GM19035 (cell line): ENCODE measurements around the gene C4orf46.

Source experiments
- ATAC-seq: cut with Tn5 transposase; IDR thresholded peaks from one replicate; pipeline ENCODE4 v1.9.1; 2021; ENCODE audit not compliant: unreplicated experiment

The C4orf46 gene

DNA sequence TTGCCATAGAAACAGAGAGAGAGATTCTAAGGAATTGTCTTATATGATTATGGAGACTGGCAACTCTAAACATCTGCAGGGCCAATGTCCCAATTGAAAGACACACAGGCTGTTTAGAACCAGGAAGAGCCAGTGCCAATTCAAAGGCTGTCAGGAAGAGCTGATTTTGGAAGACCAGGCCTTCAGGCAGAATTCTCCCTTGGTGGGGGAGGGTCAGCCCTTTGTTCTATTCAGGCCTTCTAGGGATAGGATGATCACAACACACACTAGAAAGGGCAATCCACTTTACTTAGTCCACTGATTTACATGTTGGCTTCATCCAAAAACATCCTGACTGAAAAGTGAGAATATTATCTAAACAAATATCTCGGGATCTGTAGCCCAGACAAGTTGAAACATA, 15.2 kb downstream of the C4orf46 start:
- no peak for ATAC-seq

DNA sequence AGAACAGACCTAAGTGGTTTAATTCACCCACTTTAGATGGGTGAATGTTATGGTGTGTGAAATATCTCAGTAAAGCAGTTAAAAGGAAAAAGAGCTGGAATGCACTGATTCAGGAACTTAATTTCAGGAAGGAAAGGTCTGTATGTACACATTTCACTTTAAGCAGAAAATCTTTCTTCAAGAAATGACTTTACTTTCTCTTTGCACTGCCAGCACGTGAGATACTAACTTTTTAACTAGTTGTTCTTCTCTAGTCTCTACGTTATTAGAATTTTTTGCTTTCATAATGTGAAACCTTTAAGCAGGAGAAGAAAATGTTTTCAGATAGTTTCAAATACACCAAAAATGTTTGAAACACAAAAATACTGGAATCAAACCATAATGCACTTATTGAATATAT, 18.8 kb downstream of the C4orf46 start:
- peak; percentile 43 for ATAC-seq

DNA sequence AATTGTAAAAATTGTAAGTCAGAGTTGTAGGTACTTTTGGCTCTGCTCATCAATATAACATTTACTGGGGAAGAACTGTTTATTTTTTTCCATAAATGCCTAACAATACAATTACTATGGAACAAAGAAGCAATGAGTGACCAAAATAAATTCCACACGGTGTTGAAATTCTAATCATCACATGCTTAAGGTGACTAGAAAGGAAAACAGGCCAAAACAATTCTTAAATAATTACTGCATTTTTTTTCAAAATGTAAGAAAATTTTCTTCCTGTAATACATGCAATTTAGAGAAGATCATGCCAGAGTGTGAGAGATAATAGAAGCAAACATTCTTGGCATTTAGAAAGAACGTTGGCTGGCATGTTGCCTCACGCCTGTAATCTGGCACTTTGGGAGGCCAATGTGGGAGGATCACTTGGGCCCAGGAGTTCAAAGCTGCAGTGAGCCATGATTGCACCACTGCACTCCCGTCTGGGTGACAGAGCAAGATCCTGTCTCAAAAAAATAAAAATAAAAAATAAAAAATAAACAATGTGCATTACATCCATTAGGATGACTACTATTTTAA, 22.5 kb downstream of the C4orf46 start:
- no peak for ATAC-seq

DNA sequence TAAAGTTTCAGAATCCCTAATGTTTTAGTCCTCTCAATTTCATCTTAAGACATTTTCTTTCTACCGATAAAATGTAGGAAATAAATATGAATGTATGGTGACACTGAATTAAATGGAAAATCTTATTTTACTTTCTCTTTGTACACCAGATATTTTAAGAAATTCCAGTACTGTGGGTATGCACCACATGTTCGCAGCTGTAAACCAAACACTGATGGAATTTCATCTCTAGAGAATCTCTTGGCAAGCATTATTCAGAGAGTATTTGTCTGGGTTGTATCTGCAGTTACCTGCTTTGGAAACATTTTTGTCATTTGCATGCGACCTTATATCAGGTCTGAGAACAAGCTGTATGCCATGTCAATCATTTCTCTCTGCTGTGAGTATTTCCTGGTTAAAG, 26.9 kb downstream of the C4orf46 start:
- ATAC-seq: no peak

DNA sequence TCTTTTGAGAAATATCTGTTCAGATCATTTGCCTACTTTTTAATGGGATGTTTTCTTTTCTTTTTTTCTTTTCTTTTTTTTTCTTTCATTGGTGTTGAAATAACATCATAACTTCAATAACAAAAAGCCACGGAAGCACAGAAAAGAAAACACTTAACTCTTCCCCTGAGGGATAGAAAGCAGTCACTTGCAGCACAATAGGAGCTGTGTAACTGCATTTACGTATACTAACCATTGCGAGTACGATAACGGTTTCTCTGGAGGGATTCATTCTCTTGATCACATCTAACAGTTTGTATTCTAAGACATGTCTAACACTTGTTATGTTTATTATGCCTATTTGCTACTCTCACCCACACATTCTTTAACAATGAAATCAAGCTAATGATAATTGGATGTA, 27.3 kb downstream of the C4orf46 start:
- no peak for ATAC-seq

DNA sequence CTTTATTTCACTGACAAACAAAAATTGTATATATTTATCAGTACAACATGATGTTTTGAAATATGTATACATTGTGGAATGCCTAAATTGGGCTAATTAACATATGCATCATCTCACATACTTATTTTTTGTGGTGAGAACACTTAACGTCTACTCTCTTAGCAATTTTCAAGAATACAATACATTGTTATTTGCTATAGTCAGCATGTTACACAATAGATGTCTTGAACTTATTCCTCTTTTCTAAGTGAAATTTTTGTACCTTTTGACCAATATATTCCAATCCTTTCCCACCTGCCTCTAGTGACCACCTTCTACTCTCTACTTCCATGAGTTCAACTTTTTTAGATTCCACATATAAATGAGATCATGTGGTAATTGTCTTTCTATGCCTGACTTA, 35.1 kb downstream of the C4orf46 start:
- no peak for ATAC-seq

DNA sequence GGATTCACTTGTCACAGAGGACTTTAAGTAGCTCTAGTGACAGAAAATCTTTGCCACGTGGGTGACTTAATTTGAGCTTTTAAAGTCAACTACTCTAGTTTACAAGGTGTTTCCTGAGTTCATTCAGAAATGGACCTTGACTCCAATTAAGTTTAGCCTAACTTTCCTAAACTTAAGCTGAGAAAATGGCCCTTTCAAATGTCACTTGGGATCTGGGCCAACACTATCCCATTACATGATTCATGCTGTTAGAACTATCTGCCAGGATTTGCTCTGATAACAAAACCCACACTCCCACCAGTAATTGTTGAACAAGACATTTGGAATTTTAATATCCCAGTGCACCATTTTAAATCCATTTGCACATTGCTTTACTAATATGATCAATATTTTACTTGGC, 40.8 kb downstream of the C4orf46 start:
- ATAC-seq: no peak

DNA sequence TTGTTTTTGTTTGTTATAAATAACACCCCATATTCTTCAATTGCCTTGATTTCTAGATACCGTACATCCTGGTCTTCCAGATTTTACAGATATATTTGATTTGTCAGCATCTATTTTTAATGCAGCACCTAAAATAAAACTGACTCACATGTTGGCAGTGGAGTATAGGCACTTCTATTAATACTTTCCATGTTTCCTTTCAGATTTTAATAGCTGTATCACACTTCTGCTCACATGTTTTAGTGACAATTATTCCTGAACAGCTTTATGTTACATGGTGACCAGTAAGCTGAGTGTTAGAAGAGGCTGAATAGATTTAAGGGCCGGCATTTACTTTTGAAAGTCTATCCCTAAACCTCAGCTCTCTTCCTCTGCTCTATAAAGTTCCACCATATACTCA, 46.1 kb downstream of the C4orf46 start:
- no peak for ATAC-seq

DNA sequence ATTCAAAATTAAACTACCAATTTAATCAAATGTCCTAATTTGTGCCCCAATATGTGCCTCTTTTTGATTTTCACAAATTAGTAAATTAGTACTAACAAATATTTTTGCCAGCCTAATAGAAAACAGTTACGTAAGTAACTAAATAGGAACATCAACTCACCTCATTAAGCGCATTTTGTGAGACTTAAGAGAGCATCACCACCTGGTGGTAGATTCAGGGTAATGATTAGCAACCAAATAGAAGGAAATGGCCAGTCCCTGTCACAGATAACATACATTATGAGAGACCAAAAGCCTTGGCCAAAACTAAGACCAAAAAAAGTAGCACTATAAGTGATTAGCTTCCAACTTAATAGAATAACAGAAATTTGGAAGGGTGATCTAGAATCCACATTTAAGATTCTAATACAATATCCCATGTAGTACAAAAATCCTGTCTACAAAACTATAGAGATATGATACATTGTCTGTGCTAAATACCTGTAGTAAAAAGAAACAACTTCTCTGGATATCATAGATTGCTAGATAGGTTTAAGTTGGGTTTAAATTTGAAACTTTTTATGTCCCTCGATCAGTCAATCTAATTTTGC, 46.7 kb downstream of the C4orf46 start:
- peak; percentile 88 for ATAC-seq

DNA sequence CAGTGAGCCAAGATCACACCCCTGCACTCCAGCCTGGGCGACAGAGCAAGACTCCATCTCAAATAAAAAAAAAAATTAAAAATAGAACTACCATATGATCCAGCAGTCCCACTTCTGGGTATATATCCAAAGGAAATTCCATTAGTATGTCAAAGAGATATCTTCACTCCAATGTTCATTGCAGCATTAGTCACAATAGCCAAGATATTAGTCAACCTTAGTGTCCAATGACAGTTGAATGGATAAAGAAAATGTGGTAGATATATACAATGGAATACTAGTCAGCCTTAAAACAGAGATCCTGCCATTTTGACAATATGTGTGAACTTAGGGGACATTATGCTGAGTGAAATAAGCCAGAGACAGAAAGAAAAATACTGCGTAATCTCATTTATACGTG, 49.4 kb downstream of the C4orf46 start:
- no peak for ATAC-seq

DNA sequence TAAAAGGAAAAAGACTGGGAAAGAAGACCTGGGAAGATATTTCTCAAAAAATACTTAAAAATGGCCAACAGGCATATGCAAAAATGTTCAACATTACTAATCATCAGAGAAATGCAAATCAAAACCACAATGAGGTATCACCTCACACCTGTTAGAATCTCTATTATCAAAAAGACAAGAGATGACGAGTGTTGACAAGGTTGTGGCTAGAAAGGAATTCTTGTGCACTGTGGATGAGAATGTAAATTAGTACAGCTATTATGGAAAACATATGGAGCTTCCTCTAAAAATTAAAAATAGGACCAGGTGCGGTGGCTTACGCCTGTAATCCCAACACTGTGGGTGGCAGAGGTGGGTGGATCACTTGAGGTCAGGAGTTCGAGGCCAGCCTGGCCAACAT, 50.0 kb downstream of the C4orf46 start:
- ATAC-seq: no peak

DNA sequence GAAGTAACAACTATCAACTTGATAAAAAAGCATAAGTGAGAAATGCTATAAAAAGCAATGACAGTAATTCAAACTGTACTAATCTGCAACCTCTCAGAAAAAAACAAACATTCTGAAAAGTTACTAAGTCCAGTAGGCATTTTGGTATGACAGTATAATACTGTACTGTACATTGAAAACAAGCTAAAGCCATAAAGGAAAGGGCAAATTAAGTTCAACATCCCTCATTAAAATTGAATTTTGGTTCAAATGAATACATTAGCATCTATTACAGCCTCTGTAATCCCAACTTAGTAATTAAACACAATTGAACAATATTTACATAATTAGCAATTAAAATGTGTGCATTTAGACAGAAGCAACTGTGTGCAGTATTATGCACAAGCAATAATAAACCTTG, 53.7 kb downstream of the C4orf46 start:
- no peak for ATAC-seq
